ENCODE results near the gene RMI1.
"Not testable (repeated sequence)": the region's sequence is repeated elsewhere in the genome, so short reads cannot be mapped to it uniquely, and the experiment has no call there.

Gene RMI1

DNA sequence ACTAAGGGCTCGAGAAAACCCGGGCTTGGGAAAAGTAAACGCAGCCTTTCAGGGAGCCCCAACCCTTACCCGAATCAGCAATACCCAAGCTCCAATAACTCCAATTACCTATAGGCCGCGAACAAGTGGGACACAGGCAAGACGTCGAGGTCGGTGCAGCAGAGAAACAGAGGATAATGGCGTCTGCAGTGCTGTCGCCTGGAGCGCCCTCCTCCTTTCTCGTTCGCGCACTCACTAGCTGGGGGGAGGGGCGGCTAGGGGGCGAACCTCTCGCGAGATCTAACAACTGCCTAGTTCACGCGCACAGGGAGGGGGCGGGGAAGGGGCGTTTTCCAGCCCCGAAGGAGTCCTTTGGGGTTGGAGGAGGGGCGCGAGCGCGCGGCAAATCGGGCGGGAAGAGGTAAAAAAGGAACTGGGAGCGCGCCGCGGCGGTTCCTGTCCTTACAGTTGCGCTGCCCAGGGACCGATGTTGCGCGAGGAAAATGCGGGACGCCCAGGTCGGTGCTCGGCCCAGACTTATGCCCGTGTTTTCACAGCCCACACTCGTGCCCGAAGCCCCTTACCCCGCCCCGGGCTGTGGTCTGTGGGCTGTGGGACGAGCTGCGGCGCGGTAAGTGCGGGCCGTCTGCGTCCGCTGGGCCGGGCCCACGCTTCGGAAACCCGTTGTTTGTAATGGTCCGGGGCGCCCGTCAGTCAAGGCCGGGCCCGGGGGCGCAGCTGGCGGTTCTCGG, at the start of gene RMI1:
RMI1 (plus strand) TSS at position 411 of the 731 bp plus-strand sequence. CDS start 20,182 bp downstream, outside the sequence.
- no peak for TF ChIP-seq GATA1 (IDR thresholded peaks at IDR 0.05; ENCODE audit: low read depth, low read length)
- peak; percentile 99 for TF ChIP-seq POLR2A (IDR thresholded peaks at IDR 0.05; ENCODE audit: low read length)
- DNase-seq = peak; percentile 99

DNA sequence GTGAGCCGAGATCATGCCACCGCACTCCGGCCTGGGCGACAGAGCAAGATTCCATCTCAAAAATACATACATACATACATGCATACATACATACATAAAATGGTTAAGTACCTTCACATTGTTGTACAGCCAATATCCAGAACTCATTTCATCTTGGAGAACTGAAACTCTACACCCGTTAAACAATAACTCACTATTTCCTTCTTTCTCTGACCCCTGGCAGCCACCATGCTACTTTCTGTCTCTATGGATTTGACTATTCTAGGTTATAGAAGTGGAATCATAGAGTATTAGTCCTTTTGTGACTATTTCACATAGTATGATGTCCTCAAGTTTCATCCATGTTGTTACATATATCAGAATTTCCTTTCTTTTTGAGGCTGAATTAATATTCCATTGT, 49.7 kb upstream of the RMI1 start:
- DNase-seq = no peak
- no peak for TF ChIP-seq GATA1 (IDR thresholded peaks at IDR 0.05; ENCODE audit: low read depth, low read length)
- TF ChIP-seq POLR2A (IDR thresholded peaks at IDR 0.05; ENCODE audit: low read length) = no peak

DNA sequence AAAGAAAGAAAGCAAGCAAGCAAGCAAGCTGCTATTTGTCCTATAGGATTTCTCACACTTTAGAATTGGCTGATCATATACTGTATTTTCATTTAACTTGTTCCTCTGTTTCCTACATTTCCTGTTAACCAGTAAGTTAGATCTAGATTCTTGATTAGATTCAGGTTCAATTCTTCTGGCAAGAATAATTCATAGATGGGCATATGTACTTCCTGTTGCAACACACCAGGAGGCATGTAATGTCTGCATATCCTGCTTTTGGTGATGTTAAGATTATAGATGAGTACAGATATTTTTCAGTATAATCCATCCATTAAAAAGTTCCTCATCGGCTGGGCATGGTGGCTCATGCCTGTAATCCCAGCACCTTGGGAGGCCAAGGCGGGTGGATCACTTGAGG, 48.6 kb upstream of the RMI1 start:
- no peak for TF ChIP-seq POLR2A (IDR thresholded peaks at IDR 0.05; ENCODE audit: low read length)
- no peak for TF ChIP-seq GATA1 (IDR thresholded peaks at IDR 0.05; ENCODE audit: low read depth, low read length)
- DNase-seq = no peak

- DNase-seq = no peak
- TF ChIP-seq POLR2A (IDR thresholded peaks at IDR 0.05; ENCODE audit: low read length) (no peak), GATA1 (IDR thresholded peaks at IDR 0.05; ENCODE audit: low read depth, low read length) (no peak)
Observed at GRCh38 chr9:83932851-83933250, 47.8 kb upstream of the RMI1 start.

- TF ChIP-seq POLR2A (IDR thresholded peaks at IDR 0.05; ENCODE audit: low read length) (no peak), GATA1 (IDR thresholded peaks at IDR 0.05; ENCODE audit: low read depth, low read length) (no peak)
- no peak for DNase-seq
Observed at GRCh38 chr9:83933790-83934189, 46.8 kb upstream of the RMI1 start.

DNA sequence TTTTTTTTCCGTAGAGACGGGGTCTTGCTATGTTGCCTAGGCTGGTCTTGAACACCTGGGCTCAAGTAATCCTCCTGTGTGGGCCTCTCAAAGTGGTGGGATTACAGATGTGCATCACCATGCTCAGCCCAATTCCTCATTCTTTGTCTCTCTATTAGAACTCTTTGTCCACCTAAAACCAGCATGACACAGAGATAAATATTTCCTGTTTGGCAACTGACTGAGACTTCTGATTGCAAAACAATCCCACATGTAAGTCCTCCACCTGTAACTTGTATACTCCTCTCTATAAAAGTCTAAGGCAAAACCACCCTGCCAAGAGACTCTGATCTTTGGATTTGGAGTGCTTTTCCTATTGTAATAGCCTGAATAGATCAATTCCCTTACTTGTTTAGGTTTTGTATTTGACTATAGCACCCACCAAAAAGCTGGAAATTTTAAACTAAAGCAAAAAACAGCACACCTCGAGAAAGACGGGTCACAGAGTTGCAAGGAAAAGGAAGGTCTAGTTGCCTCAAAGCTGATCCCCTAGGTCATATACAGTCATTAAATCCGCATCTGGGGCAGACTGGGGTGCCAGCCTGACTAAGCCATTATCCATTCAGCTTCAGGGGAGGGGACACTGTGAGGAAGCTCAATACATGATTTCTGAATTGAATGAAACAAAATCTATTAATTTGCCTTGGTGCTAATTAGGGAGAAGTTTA, 45.9 kb upstream of the RMI1 start:
- DNase-seq = no peak
- TF ChIP-seq GATA1 (IDR thresholded peaks at IDR 0.05; ENCODE audit: low read depth, low read length) (no peak), POLR2A (IDR thresholded peaks at IDR 0.05; ENCODE audit: low read length) (no peak)

DNA sequence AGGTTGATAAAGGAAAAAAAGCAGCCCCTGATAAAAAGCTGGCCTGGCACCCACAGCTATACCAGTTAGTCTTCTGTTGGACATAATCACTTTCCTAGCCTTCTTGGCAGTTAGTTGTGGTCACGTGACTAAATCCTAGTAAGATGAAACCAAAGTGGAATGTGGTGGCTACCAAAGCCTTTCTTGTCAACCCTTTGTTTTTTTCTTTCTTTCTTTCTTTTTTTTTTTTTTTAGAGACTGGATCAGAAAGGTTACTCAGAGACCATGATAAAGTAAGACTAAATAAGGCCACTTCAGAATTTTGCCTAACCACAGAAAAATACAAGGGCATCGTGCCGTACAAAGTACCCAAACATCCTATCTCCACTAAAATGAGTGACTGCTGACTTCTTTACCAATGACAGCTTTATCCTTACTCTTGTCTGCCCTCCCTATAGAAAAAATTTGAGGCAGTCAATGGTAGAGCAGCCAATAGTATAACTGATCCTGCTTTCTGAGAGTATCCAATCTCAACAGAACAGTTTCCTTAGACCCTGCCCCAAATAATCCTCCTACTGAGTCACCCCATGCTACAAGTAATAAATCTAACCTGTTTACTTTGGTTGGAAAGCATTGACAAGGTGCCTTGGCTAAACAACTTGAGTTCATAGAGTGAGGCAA, 45.2 kb upstream of the RMI1 start:
- TF ChIP-seq POLR2A (IDR thresholded peaks at IDR 0.05; ENCODE audit: low read length) = no peak
- no peak for TF ChIP-seq GATA1 (IDR thresholded peaks at IDR 0.05; ENCODE audit: low read depth, low read length)
- no peak for DNase-seq

DNA sequence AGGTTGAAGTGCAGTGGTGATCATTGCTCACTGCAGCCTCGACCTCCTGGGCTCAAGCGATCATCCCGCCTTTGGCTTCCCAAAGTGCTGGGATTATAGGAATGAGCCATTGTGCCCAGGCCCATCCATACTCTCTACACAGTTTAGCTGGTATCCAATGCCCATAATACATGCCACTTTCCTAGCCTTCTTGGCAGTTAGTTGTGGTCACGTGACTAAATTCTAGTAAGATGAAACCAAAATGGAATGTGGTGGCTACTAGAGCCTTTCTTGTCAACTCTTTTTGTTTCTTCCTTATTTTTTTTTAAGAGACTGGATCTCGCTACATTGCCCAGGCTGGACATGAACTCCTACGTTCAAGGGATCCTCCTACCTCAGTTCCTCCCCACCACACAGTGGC, 44.1 kb upstream of the RMI1 start:
- no peak for DNase-seq
- TF ChIP-seq POLR2A (IDR thresholded peaks at IDR 0.05; ENCODE audit: low read length) (no peak), GATA1 (IDR thresholded peaks at IDR 0.05; ENCODE audit: low read depth, low read length) (no peak)

- TF ChIP-seq GATA1 (IDR thresholded peaks at IDR 0.05; ENCODE audit: low read depth, low read length) = no peak
- TF ChIP-seq POLR2A (IDR thresholded peaks at IDR 0.05; ENCODE audit: low read length) = no peak
- peak; percentile 67 to 82 for DNase-seq
Observed at GRCh38 chr9:83937861-83938455, 42.6 kb upstream of the RMI1 start.

- no peak for DNase-seq
- TF ChIP-seq POLR2A (IDR thresholded peaks at IDR 0.05; ENCODE audit: low read length) = no peak
- TF ChIP-seq GATA1 (IDR thresholded peaks at IDR 0.05; ENCODE audit: low read depth, low read length) = no peak
Observed at GRCh38 chr9:83940590-83941303, 39.9 kb upstream of the RMI1 start.

- DNase-seq = not testable (repeated sequence)
Observed at GRCh38 chr9:83948096-83948495, 32.5 kb upstream of the RMI1 start.

DNA sequence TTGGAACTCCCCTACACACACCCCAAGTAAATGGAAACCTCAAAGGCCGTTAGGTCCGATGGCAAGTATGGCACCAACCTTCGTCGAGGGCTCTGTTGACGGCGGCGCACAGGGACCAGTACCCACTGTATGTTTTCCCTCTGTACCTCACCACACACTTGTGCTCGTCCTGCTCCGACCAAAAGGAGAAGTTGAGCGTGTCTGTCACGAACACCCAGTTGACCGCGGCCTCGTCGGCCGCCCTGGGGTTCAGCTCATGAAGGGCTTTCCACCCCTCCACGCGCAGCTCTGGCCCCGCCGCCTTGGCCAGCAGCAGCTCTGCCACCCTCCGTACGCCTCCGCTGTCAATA, 24.5 kb upstream of the RMI1 start:
- no peak for TF ChIP-seq GATA1 (IDR thresholded peaks at IDR 0.05; ENCODE audit: low read depth, low read length)
- TF ChIP-seq POLR2A (IDR thresholded peaks at IDR 0.05; ENCODE audit: low read length) = no peak

DNA sequence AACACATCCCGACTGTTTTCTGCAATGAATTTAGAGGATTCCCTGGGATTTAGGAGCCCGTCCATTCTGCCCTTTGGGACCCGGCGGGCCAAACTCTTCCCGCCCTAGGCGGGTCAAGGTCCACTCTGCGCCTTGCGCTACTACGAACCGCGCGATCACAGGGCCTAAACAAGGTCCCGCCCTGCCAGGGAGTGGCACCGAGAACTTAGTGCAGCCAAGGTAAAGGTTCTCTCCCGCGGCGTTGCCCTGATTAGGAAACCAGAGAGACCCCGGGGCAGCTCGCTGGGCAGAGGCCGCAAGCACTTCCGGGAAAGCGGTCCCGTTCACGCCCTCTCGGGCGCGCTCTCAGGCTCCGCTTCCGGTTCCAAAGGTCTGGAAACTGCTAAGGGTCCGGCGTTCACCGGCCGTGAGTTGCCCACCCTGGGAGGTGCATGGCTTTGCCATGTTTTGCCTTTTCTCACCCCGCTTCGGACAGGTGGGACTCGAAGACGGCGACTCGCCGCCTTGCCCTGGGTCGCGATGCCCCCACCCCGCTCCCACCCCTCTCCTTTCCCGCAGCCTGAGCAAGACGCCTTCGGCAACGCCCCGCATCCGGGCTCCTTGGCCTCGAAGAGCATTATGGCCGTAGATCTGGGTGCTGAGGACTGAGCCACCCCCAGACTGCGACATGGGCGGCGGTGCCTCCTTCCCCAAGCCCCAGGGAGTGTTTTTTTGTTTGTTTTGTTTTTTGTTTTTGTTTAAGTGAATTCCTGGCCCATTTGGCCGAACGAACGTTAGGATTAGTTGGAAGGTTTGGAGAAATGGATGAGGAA, 24.0 kb upstream of the RMI1 start:
- peak; percentile 76 for TF ChIP-seq POLR2A (IDR thresholded peaks at IDR 0.05; ENCODE audit: low read length)
- TF ChIP-seq GATA1 (IDR thresholded peaks at IDR 0.05; ENCODE audit: low read depth, low read length) = no peak
- peak; percentile 84 for DNase-seq

More for the DNA sequence above, 24.5 kb upstream of the RMI1 start:
- DNase-seq = peak; percentile 75 to 80
